SK-N-MC (cell line): ENCODE data around the gene MYOM3.

Experiments
- DNase-seq: peaks from one replicate; pipeline ENCODE4 v3.0.0-alpha.2; 2011; ENCODE audit warnings: low read depth, low spot score
- H3K27ac ChIP-seq: fragments of 200-600 bp; sonication (generic); 2 replicates; pipeline ENCODE4 v1.5.1; 2016; ENCODE audit warnings: mixed run types
- H3K36me3 ChIP-seq: fragments of 200-600 bp; sonication (generic); 2 replicates; pipeline ENCODE4 v1.6.1; 2017; ENCODE audit warnings: antibody characterized with exemption, low read length, mixed read lengths; ENCODE audit not compliant: insufficient read depth
- H3K4me3 ChIP-seq: fragments of 200-600 bp; sonication (generic); 2 replicates; pipeline ENCODE4 v1.5.1; 2016
- H3K9ac ChIP-seq: fragments of 200-600 bp; sonication (generic); 2 replicates; pipeline ENCODE4 v1.8.0; 2017; ENCODE audit warnings: mixed run types, mixed read lengths; ENCODE audit not compliant: insufficient read length
- H3K9me3 ChIP-seq: fragments of 200-600 bp; sonication (generic); 2 replicates; pipeline ENCODE4 v1.6.1; 2017; ENCODE audit warnings: low read depth, mild to moderate bottlenecking, antibody characterized with exemption, low read length, moderate library complexity, mixed read lengths
- EZH2 ChIP-seq: fragments of 200-600 bp; sonication (generic); IDR thresholded peaks from one replicate; pipeline ENCODE4 v1.6.1; 2017; ENCODE audit warnings: antibody characterized with exemption
- FOXP2 ChIP-seq: optimal IDR thresholded peaks from 2 replicates; pipeline ENCODE3; 2011; ENCODE audit warnings: mild to moderate bottlenecking, moderate library complexity; ENCODE audit not compliant: insufficient read depth; ENCODE audit errors: extremely low read length, control extremely low read depth
- POLR2AphosphoS5 ChIP-seq: IDR thresholded peaks from 2 replicates; pipeline ENCODE4 v1.6.1; 2012; ENCODE audit warnings: mild to moderate bottlenecking, low read depth, low read length, borderline replicate concordance

The MYOM3 gene

GRCh38 chr1:24098102-24098501 is 13.8 kb downstream of the MYOM3 start:
- no peak overlapping the region for H3K9ac ChIP-seq
- no peak overlapping the region for H3K27ac ChIP-seq
- no peaks in the 10 kb centered on the region for H3K9me3 ChIP-seq
- no peaks in the 10 kb centered on the region for H3K36me3 ChIP-seq
- TF ChIP-seq EZH2 = no peak
- TF ChIP-seq FOXP2 = no peak
- no peak for TF ChIP-seq POLR2AphosphoS5
- no peak for DNase-seq
- H3K4me3 ChIP-seq = no peak overlapping the region

- no peaks in the 10 kb centered on the region for H3K9me3 ChIP-seq
- H3K36me3 ChIP-seq = no peaks in the 10 kb centered on the region
- TF ChIP-seq EZH2 (no peak), FOXP2 (no peak), POLR2AphosphoS5 (no peak)
- H3K27ac ChIP-seq = no peak overlapping the region
- DNase-seq = no peak
- H3K4me3 ChIP-seq = no peak overlapping the region
- no peak overlapping the region for H3K9ac ChIP-seq
Observed at GRCh38 chr1:24097663-24098062, 14.3 kb downstream of the MYOM3 start.

- Histone ChIP-seq H3K36me3 (no peaks in the 10 kb centered on the region), H3K9me3 (no peaks in the 10 kb centered on the region), H3K9ac (no peak overlapping the region), H3K4me3 (no peak overlapping the region), H3K27ac (no peak overlapping the region)
- DNase-seq = no peak
- no peak for TF ChIP-seq EZH2
- no peak for TF ChIP-seq FOXP2
- TF ChIP-seq POLR2AphosphoS5 = no peak
Observed at GRCh38 chr1:24096739-24097103, 15.2 kb downstream of the MYOM3 start.

- H3K9me3 ChIP-seq = no peaks in the 10 kb centered on the region
- no peaks in the 10 kb centered on the region for H3K36me3 ChIP-seq
- no peak overlapping the region for H3K4me3 ChIP-seq
- H3K27ac ChIP-seq = no peak overlapping the region
- no peak overlapping the region for H3K9ac ChIP-seq
- TF ChIP-seq FOXP2 = no peak
- TF ChIP-seq POLR2AphosphoS5 = no peak
- no peak for TF ChIP-seq EZH2
- no peak for DNase-seq
Observed at GRCh38 chr1:24096009-24096738, 15.8 kb downstream of the MYOM3 start.

- TF ChIP-seq POLR2AphosphoS5 (no peak), FOXP2 (no peak)
- Histone ChIP-seq H3K4me3 (no peak overlapping the region), H3K27ac (no peak overlapping the region), H3K9ac (no peak overlapping the region), H3K9me3 (no peaks in the 10 kb centered on the region), H3K36me3 (no peaks in the 10 kb centered on the region)
- DNase-seq = no peak
Observed at GRCh38 chr1:24095140-24095859, 16.6 kb downstream of the MYOM3 start.

- no peak for TF ChIP-seq POLR2AphosphoS5
- DNase-seq = no peak
- Histone ChIP-seq H3K9me3 (no peaks in the 10 kb centered on the region), H3K4me3 (no peak overlapping the region), H3K36me3 (no peaks in the 10 kb centered on the region), H3K27ac (no peak overlapping the region), H3K9ac (no peak overlapping the region)
Observed at GRCh38 chr1:24094554-24094953, 17.4 kb downstream of the MYOM3 start.

GRCh38 chr1:24093732-24094131 is 18.2 kb downstream of the MYOM3 start:
- H3K9ac ChIP-seq = no peak overlapping the region
- H3K27ac ChIP-seq = no peak overlapping the region
- TF ChIP-seq EZH2 = no peak
- TF ChIP-seq FOXP2 = no peak
- no peak for TF ChIP-seq POLR2AphosphoS5
- no peak for DNase-seq
- H3K4me3 ChIP-seq = no peak overlapping the region
- H3K36me3 ChIP-seq = no peaks in the 10 kb centered on the region
- no peaks in the 10 kb centered on the region for H3K9me3 ChIP-seq

- H3K9ac ChIP-seq = no peak overlapping the region
- DNase-seq = no peak
- no peak for TF ChIP-seq POLR2AphosphoS5
- TF ChIP-seq EZH2 = no peak
Observed at GRCh38 chr1:24092979-24093378, 19.0 kb downstream of the MYOM3 start.

GRCh38 chr1:24091971-24092482 is 19.9 kb downstream of the MYOM3 start:
- no peak overlapping the region for H3K27ac ChIP-seq
- no peak overlapping the region for H3K4me3 ChIP-seq
- no peak for DNase-seq
- TF ChIP-seq FOXP2 (no peak), EZH2 (no peak), POLR2AphosphoS5 (no peak)
- H3K9ac ChIP-seq = no peak overlapping the region
- no peaks in the 10 kb centered on the region for H3K9me3 ChIP-seq
- no peaks in the 10 kb centered on the region for H3K36me3 ChIP-seq

More at GRCh38 chr1:24092979-24093378, 19.0 kb downstream of the MYOM3 start:
- no peaks in the 10 kb centered on the region for H3K36me3 ChIP-seq
- H3K4me3 ChIP-seq = no peak overlapping the region
- H3K27ac ChIP-seq = no peak overlapping the region
- H3K9me3 ChIP-seq = no peaks in the 10 kb centered on the region
